ENCODE measurements around the gene GPBAR1. TPM values are rescaled to one million over a fixed set of nuclear protein-coding genes. Genes with fewer than 3 reads are reported as not detected.

GPBAR1 gene
- total and polyA plus RNA-seq, 9 of the 15 experiments (the other 6 are each of a cell fraction or from before 2014, with no cell fraction given): not detected

DNA sequence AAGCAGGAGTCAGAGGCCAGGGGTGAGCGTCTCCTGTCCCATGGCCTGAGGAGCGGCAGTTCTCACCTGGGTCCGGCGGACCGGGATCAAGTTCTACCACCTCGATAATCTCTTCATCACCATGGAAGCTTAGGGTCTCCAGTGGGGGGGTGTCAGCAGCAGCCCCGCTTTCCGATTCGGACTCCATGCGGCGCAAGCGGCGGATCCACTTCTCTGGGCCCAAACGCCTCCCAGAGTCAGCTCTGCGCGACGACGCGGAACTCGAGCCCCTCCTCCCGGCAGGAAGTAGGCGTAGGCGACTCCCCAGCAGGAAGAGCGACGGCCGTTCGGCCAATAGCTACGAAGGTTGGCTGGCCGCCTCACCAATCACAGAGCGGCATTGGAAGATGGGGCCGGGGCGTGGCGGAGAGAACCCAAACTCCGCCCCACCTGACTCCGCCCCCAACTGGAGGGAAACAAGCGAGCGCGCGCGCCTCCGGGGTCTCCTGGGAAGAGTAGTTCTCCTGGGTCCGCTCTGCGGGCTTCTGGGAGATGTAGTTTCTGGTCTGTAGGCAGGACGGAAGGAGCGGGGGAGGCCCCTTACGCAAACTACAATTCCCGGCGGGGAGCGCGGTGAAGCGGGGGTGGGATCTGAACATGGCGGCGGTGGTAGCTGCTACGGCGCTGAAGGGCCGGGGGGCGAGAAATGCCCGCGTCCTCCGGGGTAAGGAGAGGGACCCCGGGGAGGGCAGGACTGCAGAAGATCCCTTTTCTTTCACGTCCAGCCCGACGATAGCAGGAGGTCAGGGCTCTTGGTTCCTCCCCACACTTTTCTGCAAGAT lies 9.3 kb downstream of the GPBAR1 start, which contains the start of the genes AAMP and PNKD (continued):
- no peak for TF ChIP-seq ILF3 (IDR thresholded peaks at IDR 0.05; ENCODE audit: borderline replicate concordance)
- peak; percentile 58; the same call in 1 of the 2 replicates for TF ChIP-seq POLR2AphosphoS5 (IDR thresholded peaks at IDR 0.05; ENCODE audit: control insufficient read depth, insufficient read depth, low read depth, low read length)
- TF ChIP-seq, protein P1, sequence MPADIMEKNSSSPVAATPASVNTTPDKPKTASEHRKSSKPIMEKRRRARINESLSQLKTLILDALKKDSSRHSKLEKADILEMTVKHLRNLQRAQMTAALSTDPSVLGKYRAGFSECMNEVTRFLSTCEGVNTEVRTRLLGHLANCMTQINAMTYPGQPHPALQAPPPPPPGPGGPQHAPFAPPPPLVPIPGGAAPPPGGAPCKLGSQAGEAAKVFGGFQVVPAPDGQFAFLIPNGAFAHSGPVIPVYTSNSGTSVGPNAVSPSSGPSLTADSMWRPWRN (IDR thresholded peaks at IDR 0.05; ENCODE audit: low read depth): no peak
- no peak for TF ChIP-seq MCM2 (IDR thresholded peaks at IDR 0.05; ENCODE audit: low read depth)
- TF ChIP-seq MXI1 (IDR thresholded peaks at IDR 0.05; ENCODE audit: low read depth, low read length): no peak
- no peak for TF ChIP-seq ZNF324 (CRISPR knock-in tag; IDR thresholded peaks at IDR 0.05)
- no peak for TF ChIP-seq PRMT5 (CRISPR knock-in tag; IDR thresholded peaks at IDR 0.05)
- no peak for TF ChIP-seq ZNF778 (CRISPR knock-in tag; IDR thresholded peaks at IDR 0.05)
- no peak for TF ChIP-seq ADNP (tag; IDR thresholded peaks at IDR 0.05)
- no peak for TF ChIP-seq HDAC6 (IDR thresholded peaks at IDR 0.05; ENCODE audit: low read depth, low read length)
- TF ChIP-seq KAT8 (IDR thresholded peaks at IDR 0.05; ENCODE audit: low read depth): no peak
- TF ChIP-seq ARNT (IDR thresholded peaks at IDR 0.05): no peak
- TF ChIP-seq JUND (IDR thresholded peaks at IDR 0.05; ENCODE audit: borderline replicate concordance, low read depth, low read length): 0 out of 2 replicates have a peak, but pooled peaks have one; percentile 28
- no peak; the same call in 2 of the 3 replicates for TF ChIP-seq JUND (tag; IDR thresholded peaks at IDR 0.05; ENCODE audit: borderline replicate concordance, low read depth, low read length)
- TF ChIP-seq ZNF134 (CRISPR knock-in tag; conservative IDR thresholded peaks at IDR 0.05): no peak
- peak; percentile 85 for TF ChIP-seq NEUROD1 (IDR thresholded peaks at IDR 0.05; ENCODE audit: borderline replicate concordance, low read depth, low read length, partially characterized antibody)
- no peak for TF ChIP-seq HMG20B (CRISPR knock-in tag; IDR thresholded peaks at IDR 0.05)
- no peak for TF ChIP-seq ZNF717 (CRISPR knock-in tag; IDR thresholded peaks at IDR 0.05)
- peak; percentile 95 for TF ChIP-seq ZNF644 (tag; IDR thresholded peaks at IDR 0.05; ENCODE audit: low read depth)
- TF ChIP-seq BCLAF1 (IDR thresholded peaks at IDR 0.05; ENCODE audit: borderline replicate concordance in 1 of 2, control insufficient read depth in 1 of 2, low read depth in 2 of 2, low read length in 1 of 2): 0 out of 4 replicates have a peak, but pooled peaks of 1 of the 2 experiments have one; percentile 29
- peak; percentile 77 for TF ChIP-seq ATF7 (IDR thresholded peaks at IDR 0.05)
- TF ChIP-seq POLR3G (IDR thresholded peaks at IDR 0.05; ENCODE audit: extremely low read depth, insufficient read length, insufficient replicate concordance): no peak
- TF ChIP-seq RBFOX2 (IDR thresholded peaks at IDR 0.05; ENCODE audit: low read depth, low read length): peak; percentile 89
- TF ChIP-seq ETS2 (tag; IDR thresholded peaks at IDR 0.05; ENCODE audit: borderline replicate concordance, poor library complexity, severe bottlenecking): no peak

Data from K562 (cell line).